Hepatocyte (in vitro differentiated cells): ENCODE measurements around the gene PCDHA1.

Experiments used
- CTCF ChIP-seq: fragments of 200-600 bp; sonication (generic); IDR thresholded peaks from 2 replicates; pipeline ENCODE4 v1.5.1; 2016; ENCODE audit warnings: antibody characterized with exemption, mild to moderate bottlenecking; ENCODE audit not compliant: poor library complexity
- EZH2 ChIP-seq: fragments of 200-600 bp; sonication (generic); IDR thresholded peaks from 2 replicates; pipeline ENCODE4 v1.6.1; 2016; ENCODE audit warnings: antibody characterized with exemption, mild to moderate bottlenecking, borderline replicate concordance
- EZH2phosphoT487 ChIP-seq: fragments of 200-600 bp; sonication (generic); IDR thresholded peaks from one replicate; pipeline ENCODE4 v1.6.1; 2018; ENCODE audit warnings: antibody characterized with exemption, mild to moderate bottlenecking, low read depth, moderate library complexity; ENCODE audit not compliant: unreplicated experiment, severe bottlenecking

GRCh38 chr5:140802781-140803271 is 16.9 kb downstream of the PCDHA1 start:
- TF ChIP-seq EZH2phosphoT487 (no peak), CTCF (no peak), EZH2 (no peak)
